PC-3 (cell line): ENCODE measurements around the gene LDLR.

Source experiments
- EZH2 ChIP-seq: fragments of 300-600 bp; sonication (generic); IDR thresholded peaks from one replicate; pipeline ENCODE4 v1.6.1; 2017; ENCODE audit warnings: antibody characterized with exemption, mild to moderate bottlenecking, low read length; ENCODE audit not compliant: unreplicated experiment
- EZH2phosphoT487 ChIP-seq: fragments of 300-600 bp; sonication (generic); IDR thresholded peaks from 2 replicates; pipeline ENCODE4 v1.6.1; 2018; ENCODE audit warnings: mild to moderate bottlenecking, antibody characterized with exemption, low read length, borderline replicate concordance
- TF ChIP-seq, protein P1 (sequence below): fragments of 300-600 bp; sonication (generic); conservative IDR thresholded peaks from 2 replicates; pipeline ENCODE4 v1.5.1; 2017; ENCODE audit warnings: antibody characterized with exemption, low read depth, mild to moderate bottlenecking, low read length

DNA sequence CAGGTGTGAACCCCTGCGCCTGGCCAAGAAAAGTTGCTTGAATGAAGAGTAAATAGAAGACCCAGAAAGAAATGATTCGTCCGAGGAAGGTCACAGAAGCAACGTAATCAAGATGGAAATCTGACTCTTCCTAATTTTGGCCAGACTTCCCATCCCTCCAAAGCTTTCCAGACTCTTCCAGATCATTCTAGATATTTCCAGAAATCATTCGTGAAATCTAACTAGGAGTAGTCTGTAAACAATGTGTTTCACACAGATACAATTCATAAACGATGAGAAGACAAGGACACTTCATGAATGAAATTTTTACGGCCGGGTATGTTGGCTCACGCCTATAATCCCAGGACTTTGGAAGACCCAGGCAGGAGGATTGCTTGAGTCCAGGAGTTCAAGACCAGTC is 9.3 kb upstream of the LDLR start:
- TF ChIP-seq, protein P1, sequence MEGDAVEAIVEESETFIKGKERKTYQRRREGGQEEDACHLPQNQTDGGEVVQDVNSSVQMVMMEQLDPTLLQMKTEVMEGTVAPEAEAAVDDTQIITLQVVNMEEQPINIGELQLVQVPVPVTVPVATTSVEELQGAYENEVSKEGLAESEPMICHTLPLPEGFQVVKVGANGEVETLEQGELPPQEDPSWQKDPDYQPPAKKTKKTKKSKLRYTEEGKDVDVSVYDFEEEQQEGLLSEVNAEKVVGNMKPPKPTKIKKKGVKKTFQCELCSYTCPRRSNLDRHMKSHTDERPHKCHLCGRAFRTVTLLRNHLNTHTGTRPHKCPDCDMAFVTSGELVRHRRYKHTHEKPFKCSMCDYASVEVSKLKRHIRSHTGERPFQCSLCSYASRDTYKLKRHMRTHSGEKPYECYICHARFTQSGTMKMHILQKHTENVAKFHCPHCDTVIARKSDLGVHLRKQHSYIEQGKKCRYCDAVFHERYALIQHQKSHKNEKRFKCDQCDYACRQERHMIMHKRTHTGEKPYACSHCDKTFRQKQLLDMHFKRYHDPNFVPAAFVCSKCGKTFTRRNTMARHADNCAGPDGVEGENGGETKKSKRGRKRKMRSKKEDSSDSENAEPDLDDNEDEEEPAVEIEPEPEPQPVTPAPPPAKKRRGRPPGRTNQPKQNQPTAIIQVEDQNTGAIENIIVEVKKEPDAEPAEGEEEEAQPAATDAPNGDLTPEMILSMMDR, result no peak
- no peak for TF ChIP-seq EZH2phosphoT487
- no peak for TF ChIP-seq EZH2
